OCI-LY7 (cell line): ENCODE results near the gene GPD2.

Experiments used
- EZH2phosphoT487 ChIP-seq: fragments of 200-600 bp; sonication (generic); IDR thresholded peaks from 2 replicates; pipeline ENCODE4 v1.6.1; 2018; ENCODE audit warnings: low read depth, borderline replicate concordance, mild to moderate bottlenecking, mixed run types, antibody characterized with exemption, low read length, moderate library complexity, mixed read lengths
- TF ChIP-seq, protein P1 (sequence below): fragments of 200-600 bp; sonication (generic); conservative IDR thresholded peaks from 2 replicates; pipeline ENCODE4 v1.5.1; 2014; ENCODE audit warnings: mild to moderate bottlenecking, antibody characterized with exemption, low read length, moderate library complexity, mixed read lengths

DNA sequence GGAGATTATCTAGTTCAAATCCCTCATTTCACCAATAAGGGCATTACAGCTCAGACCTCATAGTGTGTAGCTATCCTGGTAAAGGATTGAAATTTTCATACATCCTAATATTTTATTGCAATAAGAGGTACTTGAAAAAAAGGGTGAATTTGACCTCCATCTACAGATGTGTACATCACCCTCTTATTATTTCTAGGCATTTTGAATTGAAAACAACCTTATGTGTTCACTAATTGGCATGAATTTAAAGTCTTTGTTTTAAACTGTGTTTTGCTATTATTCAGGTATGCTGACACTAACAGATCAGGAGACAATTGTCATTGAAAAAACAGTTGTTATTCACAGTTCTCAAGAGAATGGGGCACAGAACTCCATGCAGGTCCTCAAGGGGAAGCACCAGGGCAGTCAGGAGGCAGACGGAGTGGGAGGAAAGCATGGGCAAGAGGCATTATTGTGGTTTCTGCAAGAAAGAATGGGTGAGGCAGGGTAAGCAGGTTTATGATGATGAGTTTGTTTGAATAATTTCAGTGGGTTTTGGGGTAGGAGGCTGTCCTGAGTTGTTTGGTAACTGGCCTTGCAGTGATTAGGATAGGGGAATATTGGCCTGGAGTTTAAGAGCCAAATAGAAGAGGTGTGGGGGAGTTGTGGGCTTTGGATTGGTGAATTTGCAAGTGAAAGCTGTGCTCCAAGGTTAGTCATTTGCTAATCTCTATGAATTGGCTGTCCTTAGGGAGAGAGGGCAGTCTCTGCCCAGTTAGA, 194.6 kb downstream of the GPD2 start:
- TF ChIP-seq, protein P1, sequence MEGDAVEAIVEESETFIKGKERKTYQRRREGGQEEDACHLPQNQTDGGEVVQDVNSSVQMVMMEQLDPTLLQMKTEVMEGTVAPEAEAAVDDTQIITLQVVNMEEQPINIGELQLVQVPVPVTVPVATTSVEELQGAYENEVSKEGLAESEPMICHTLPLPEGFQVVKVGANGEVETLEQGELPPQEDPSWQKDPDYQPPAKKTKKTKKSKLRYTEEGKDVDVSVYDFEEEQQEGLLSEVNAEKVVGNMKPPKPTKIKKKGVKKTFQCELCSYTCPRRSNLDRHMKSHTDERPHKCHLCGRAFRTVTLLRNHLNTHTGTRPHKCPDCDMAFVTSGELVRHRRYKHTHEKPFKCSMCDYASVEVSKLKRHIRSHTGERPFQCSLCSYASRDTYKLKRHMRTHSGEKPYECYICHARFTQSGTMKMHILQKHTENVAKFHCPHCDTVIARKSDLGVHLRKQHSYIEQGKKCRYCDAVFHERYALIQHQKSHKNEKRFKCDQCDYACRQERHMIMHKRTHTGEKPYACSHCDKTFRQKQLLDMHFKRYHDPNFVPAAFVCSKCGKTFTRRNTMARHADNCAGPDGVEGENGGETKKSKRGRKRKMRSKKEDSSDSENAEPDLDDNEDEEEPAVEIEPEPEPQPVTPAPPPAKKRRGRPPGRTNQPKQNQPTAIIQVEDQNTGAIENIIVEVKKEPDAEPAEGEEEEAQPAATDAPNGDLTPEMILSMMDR, result no peak
- no peak for TF ChIP-seq EZH2phosphoT487
